Endothelial cell of umbilical vein (primary cell): ENCODE measurements around the gene PLEKHG1. TPM values are rescaled to one million over a fixed set of nuclear protein-coding genes. Genes with fewer than 3 reads are reported as not detected.

Source experiments
- BruUV-seq: library from RNA; stranded (reverse); fragments of 400-500 nt; replicated peaks from 2 replicates; lab custom pipeline; 2021; lab: Mats Ljungman, UMichigan
- CTCF ChIA-PET: fragments of 300-600, 350-600 bp; sonication (Branson Sonifier 250); formaldehyde crosslinking; loops from one replicate; lab custom pipeline; 2021; ENCODE audit warnings: antibody characterized with exemption, inconsistent platforms; lab: Charles Lee
- POLR2A ChIA-PET: fragments of 300-600, 350-600 bp; sonication (Branson Sonifier 250); formaldehyde crosslinking; loops from one replicate; lab custom pipeline; 2021; ENCODE audit warnings: antibody characterized with exemption, inconsistent platforms; lab: Charles Lee
- DNase-seq: peaks from one replicate; pipeline ENCODE4 v3.0.0-alpha.2; 2011; ENCODE audit warnings: low read depth, low spot score
- FAIRE-seq: peaks from 2 replicates; lab custom pipeline; 2011; peaks lifted over from hg19 to GRCh38; lab: Jason Lieb, UNC
- H2AFZ ChIP-seq: 2 replicates; pipeline ENCODE4 v1.6.0; 2012; ENCODE audit warnings: low read depth, low read length, control low read depth, inconsistent platforms
- H3K27ac ChIP-seq: 2 replicates; pipeline ENCODE4 v1.5.1; 2011; ENCODE audit warnings: low read depth, mild to moderate bottlenecking, control low read depth, low read length, moderate library complexity; ENCODE audit not compliant: insufficient read depth
- H3K27me3 ChIP-seq, 2 experiments: 2 replicates each; pipeline versions ENCODE4 v1.6.0 to v1.6.1; 2011; ENCODE audit warnings: low read length in 2 of 2, mixed read lengths in 1 of 2; ENCODE audit not compliant: control insufficient read depth in 2 of 2, insufficient read depth in 2 of 2
- H3K36me3 ChIP-seq, 2 experiments: 2 replicates in 1 of 2; 3 replicates in 1 of 2; pipeline ENCODE4 v1.5.1; 2011; ENCODE audit warnings: low read length in 2 of 2, mild to moderate bottlenecking in 1 of 2, moderate library complexity in 1 of 2; ENCODE audit not compliant: control insufficient read depth in 2 of 2, insufficient read depth in 2 of 2; ENCODE audit errors: extremely low read depth in 1 of 2
- H3K4me1 ChIP-seq: 3 replicates; pipeline ENCODE4 v1.5.1; 2011; ENCODE audit warnings: mild to moderate bottlenecking, low read length; ENCODE audit not compliant: control insufficient read depth, insufficient read depth; ENCODE audit errors: extremely low read depth
- H3K4me2 ChIP-seq: 2 replicates; pipeline ENCODE4 v1.6.1; 2011; ENCODE audit warnings: low read length, control low read depth, mixed read lengths; ENCODE audit not compliant: insufficient read depth
- H3K4me3 ChIP-seq, 3 experiments: fragments of 200-600 bp in 1 of 3; sonication (generic), shearing (Covaris generic) in 1 of 3; replicated peaks in 1 of 3; 2 replicates each; pipeline ENCODE4 v1.5.1; 2011 to 2016; ENCODE audit warnings: control low read depth in 3 of 3, low read length in 3 of 3, mild to moderate bottlenecking in 2 of 3, inconsistent platforms in 1 of 3, low read depth in 1 of 3, moderate library complexity in 1 of 3; ENCODE audit not compliant: insufficient read depth in 1 of 3
- H3K79me2 ChIP-seq: 2 replicates; pipeline ENCODE4 v1.6.0; 2012; ENCODE audit warnings: low read length, inconsistent platforms; ENCODE audit not compliant: control insufficient read depth, insufficient read depth
- H3K9ac ChIP-seq: replicated peaks from 2 replicates; pipeline ENCODE3; 2011; ENCODE audit warnings: low read length, control low read depth; ENCODE audit not compliant: insufficient read depth; ENCODE audit errors: extremely low read depth
- H3K9me1 ChIP-seq: replicated peaks from 3 replicates; pipeline ENCODE4 v1.6.0; 2011; ENCODE audit warnings: mild to moderate bottlenecking, low read length; ENCODE audit not compliant: control insufficient read depth, insufficient read depth; ENCODE audit errors: extremely low read depth
- H3K9me3 ChIP-seq: replicated peaks from 2 replicates; pipeline ENCODE4 v1.5.1; 2012; ENCODE audit warnings: low read length, inconsistent platforms; ENCODE audit not compliant: control insufficient read depth, insufficient read depth
- H4K20me1 ChIP-seq: replicated peaks from 2 replicates; pipeline ENCODE3; 2011; ENCODE audit warnings: mild to moderate bottlenecking, low read length; ENCODE audit not compliant: control insufficient read depth, insufficient read depth; ENCODE audit errors: extremely low read depth
- EZH2 ChIP-seq: IDR thresholded peaks from 2 replicates; pipeline ENCODE4 v1.6.1; 2012; ENCODE audit warnings: borderline replicate concordance, low read depth, mild to moderate bottlenecking, moderate library complexity, low read length, inconsistent platforms; ENCODE audit not compliant: severe bottlenecking
- FOS ChIP-seq: IDR thresholded peaks from 2 replicates; pipeline ENCODE4 v1.6.1; 2011; ENCODE audit warnings: mild to moderate bottlenecking, low read length, moderate library complexity, borderline replicate concordance; ENCODE audit not compliant: insufficient read depth
- GATA2 ChIP-seq: IDR thresholded peaks from 2 replicates; pipeline ENCODE4 v1.7.0; 2011; ENCODE audit warnings: low read depth, mild to moderate bottlenecking, moderate library complexity, mixed read lengths, low read length; ENCODE audit not compliant: insufficient read length, insufficient read depth
- JUN ChIP-seq: IDR thresholded peaks from 2 replicates; pipeline ENCODE4 v1.6.1; 2011; ENCODE audit warnings: borderline replicate concordance, low read depth; ENCODE audit not compliant: insufficient read length, insufficient read depth
- MYC ChIP-seq: IDR thresholded peaks from one replicate; pipeline ENCODE4 v1.6.1; 2011; ENCODE audit warnings: mild to moderate bottlenecking, low read depth, low read length
- POLR2A ChIP-seq: IDR thresholded peaks from 2 replicates; pipeline ENCODE4 v1.6.1; 2012; ENCODE audit warnings: low read depth, mild to moderate bottlenecking, control low read depth, low read length
- POLR2AphosphoS5 ChIP-seq: IDR thresholded peaks from 2 replicates; pipeline ENCODE4 v1.6.1; 2012; ENCODE audit warnings: low read depth, mild to moderate bottlenecking, control low read depth, low read length, moderate library complexity; ENCODE audit not compliant: insufficient read depth
- dilution Hi-C: fragments of 300-500 bp; cut with MboI; formaldehyde crosslinking; loops from one replicate; pipeline ENCODE4 v1.15.0; 2019; ENCODE audit warnings: low sequenced_read_pairs; ENCODE audit not compliant: extremely low pct_ligation_motif_present
- intact Hi-C: fragments of 100-400 bp; cut with micrococcal nuclease; formaldehyde crosslinking; loops from one replicate; pipeline ENCODE4 v1.10.0; 2022
- polyA plus RNA-seq, 4 experiments: library from polyadenylated mRNA; depleted of rRNA in 3 of 4; stranded (reverse) in 3 of 4; unstranded in 1 of 4; fragments of >200 nt; gene quantifications; 2 replicates each; pipeline versions ENCODE4 v1.2.1 to v1.2.3, GENCODE V29; 2011 to 2012; ENCODE audit warnings: missing spikeins in 1 of 4
- total RNA-seq: library from RNA; stranded (reverse); gene quantifications from 2 replicates; pipeline ENCODE4 v1.2.3, GENCODE V29; 2021
- TF ChIP-seq, protein P1 (sequence below): IDR thresholded peaks from 2 replicates; pipeline ENCODE4 v1.6.1; 2011; ENCODE audit not compliant: insufficient read depth, insufficient read length
- TF ChIP-seq, protein P2 (sequence below), 2 donors: IDR thresholded peaks; 1 replicate in 1 of 2; 2 replicates in 1 of 2; pipeline ENCODE4 v1.5.1; 2011; ENCODE audit warnings: low read length in 2 of 2, mild to moderate bottlenecking in 2 of 2, moderate library complexity in 2 of 2, control low read depth in 1 of 2, inconsistent platforms in 1 of 2, low read depth in 1 of 2; ENCODE audit not compliant: insufficient read depth in 1 of 2; ENCODE audit errors: extremely low read depth in 1 of 2

PLEKHG1 gene
- total and polyA plus RNA-seq, 2 donors (not counting 3 experiments of a cell fraction or from before 2014, with no cell fraction given) = 8.8 to 62.5 TPM

DNA sequence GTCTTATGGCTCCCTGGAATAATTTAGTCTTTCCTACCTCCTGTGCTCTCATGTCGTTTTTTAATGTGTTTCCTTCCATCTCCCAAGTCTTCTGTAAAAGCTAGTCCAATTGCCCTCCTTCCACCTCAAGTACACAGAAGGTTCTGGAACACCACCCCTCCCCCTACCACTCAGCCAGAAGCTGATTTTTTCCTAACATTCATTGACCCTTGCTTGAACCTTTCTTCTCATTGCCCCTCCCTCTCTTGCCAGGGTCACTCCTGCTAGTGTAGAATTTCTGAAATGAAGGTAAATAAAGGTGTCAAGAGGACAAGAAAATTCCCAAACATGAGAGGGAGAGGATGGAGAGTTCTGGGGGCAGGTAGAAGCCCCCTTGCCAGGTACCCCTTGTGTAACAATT lies 38.6 kb downstream of the PLEKHG1 start:
- dilution Hi-C loops (no loop called here), intact Hi-C loops (no loop called here)
- no peak overlapping the region for H3K4me3 ChIP-seq
- no peaks in the 10 kb centered on the region for H3K9me3 ChIP-seq
- no TSS peak for BruUV-seq
- CTCF ChIA-PET = interaction anchor here (0.8 to 1.3 kb wide), 2 partner anchors 12 to 38 kb away, joined by 3 to 4 read pairs; no protein-coding TSS in a partner anchor
- no peak overlapping the region for H3K27ac ChIP-seq
- TF ChIP-seq MYC = no peak
- TF ChIP-seq, protein P1, sequence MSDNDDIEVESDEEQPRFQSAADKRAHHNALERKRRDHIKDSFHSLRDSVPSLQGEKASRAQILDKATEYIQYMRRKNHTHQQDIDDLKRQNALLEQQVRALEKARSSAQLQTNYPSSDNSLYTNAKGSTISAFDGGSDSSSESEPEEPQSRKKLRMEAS = no peak
- no peak for TF ChIP-seq GATA2
- TF ChIP-seq, protein P2, sequence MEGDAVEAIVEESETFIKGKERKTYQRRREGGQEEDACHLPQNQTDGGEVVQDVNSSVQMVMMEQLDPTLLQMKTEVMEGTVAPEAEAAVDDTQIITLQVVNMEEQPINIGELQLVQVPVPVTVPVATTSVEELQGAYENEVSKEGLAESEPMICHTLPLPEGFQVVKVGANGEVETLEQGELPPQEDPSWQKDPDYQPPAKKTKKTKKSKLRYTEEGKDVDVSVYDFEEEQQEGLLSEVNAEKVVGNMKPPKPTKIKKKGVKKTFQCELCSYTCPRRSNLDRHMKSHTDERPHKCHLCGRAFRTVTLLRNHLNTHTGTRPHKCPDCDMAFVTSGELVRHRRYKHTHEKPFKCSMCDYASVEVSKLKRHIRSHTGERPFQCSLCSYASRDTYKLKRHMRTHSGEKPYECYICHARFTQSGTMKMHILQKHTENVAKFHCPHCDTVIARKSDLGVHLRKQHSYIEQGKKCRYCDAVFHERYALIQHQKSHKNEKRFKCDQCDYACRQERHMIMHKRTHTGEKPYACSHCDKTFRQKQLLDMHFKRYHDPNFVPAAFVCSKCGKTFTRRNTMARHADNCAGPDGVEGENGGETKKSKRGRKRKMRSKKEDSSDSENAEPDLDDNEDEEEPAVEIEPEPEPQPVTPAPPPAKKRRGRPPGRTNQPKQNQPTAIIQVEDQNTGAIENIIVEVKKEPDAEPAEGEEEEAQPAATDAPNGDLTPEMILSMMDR (IDR thresholded peaks at IDR 0.05; ENCODE audit: extremely low read depth in 1 of 2, insufficient read depth in 1 of 2, low read depth in 1 of 2, low read length in 2 of 2) = no peak
- no peak for TF ChIP-seq JUN
- no peak for TF ChIP-seq FOS
- no peak for TF ChIP-seq EZH2
- no peak for TF ChIP-seq POLR2AphosphoS5
- TF ChIP-seq POLR2A = no peak
- no peak overlapping the region for H3K9ac ChIP-seq
- DNase-seq (no peak), FAIRE-seq (no peak)
- H3K9me1 ChIP-seq = no peaks in the 10 kb centered on the region
- H3K4me2 ChIP-seq = no peak overlapping the region
- POLR2A ChIA-PET = no interaction called here
- no peaks in the 10 kb centered on the region for H3K79me2 ChIP-seq
- no peaks in the 10 kb centered on the region for H3K36me3 ChIP-seq
- H2AFZ ChIP-seq = no peak overlapping the region
- no peaks in the 10 kb centered on the region for H4K20me1 ChIP-seq
- no peaks in the 10 kb centered on the region for H3K27me3 ChIP-seq
- H3K4me1 ChIP-seq = peaks cover 7% of the 10 kb centered on the region
